ENCODE data around the gene DCK.
A peak's percentile ranks its signal among the peaks of the same experiment; 100 is the strongest.
"Not testable (repeated sequence)": the region's sequence is repeated elsewhere in the genome, so short reads cannot be mapped to it uniquely, and the experiment has no call there.

The DCK gene

GRCh38 chr4:71026086-71026485, 32.6 kb downstream of the DCK start:
- TF ChIP-seq, protein P1, sequence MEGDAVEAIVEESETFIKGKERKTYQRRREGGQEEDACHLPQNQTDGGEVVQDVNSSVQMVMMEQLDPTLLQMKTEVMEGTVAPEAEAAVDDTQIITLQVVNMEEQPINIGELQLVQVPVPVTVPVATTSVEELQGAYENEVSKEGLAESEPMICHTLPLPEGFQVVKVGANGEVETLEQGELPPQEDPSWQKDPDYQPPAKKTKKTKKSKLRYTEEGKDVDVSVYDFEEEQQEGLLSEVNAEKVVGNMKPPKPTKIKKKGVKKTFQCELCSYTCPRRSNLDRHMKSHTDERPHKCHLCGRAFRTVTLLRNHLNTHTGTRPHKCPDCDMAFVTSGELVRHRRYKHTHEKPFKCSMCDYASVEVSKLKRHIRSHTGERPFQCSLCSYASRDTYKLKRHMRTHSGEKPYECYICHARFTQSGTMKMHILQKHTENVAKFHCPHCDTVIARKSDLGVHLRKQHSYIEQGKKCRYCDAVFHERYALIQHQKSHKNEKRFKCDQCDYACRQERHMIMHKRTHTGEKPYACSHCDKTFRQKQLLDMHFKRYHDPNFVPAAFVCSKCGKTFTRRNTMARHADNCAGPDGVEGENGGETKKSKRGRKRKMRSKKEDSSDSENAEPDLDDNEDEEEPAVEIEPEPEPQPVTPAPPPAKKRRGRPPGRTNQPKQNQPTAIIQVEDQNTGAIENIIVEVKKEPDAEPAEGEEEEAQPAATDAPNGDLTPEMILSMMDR (IDR thresholded peaks at IDR 0.05; ENCODE audit: low read depth, low read length, missing control alignments): no peak
- in situ Hi-C loops (cut with HindIII; ENCODE audit: low sequenced_read_pairs): no loop called here
- DNase-seq (ENCODE audit: low read depth): peak; percentile 68

GRCh38 chr4:71027611-71028010, 34.2 kb downstream of the DCK start:
- H3K4me3 ChIP-seq (ENCODE audit: low read depth, low read length): no peak overlapping the region
- no peak for DNase-seq (ENCODE audit: low read depth)
- in situ Hi-C loops (cut with HindIII; ENCODE audit: low sequenced_read_pairs): no loop called here
- TF ChIP-seq, protein P1 (IDR thresholded peaks at IDR 0.05; ENCODE audit: low read depth, low read length, missing control alignments): no peak

More at GRCh38 chr4:71026086-71026485, 32.6 kb downstream of the DCK start:
- no peak overlapping the region for H3K4me3 ChIP-seq (ENCODE audit: low read depth, low read length)

DNA sequence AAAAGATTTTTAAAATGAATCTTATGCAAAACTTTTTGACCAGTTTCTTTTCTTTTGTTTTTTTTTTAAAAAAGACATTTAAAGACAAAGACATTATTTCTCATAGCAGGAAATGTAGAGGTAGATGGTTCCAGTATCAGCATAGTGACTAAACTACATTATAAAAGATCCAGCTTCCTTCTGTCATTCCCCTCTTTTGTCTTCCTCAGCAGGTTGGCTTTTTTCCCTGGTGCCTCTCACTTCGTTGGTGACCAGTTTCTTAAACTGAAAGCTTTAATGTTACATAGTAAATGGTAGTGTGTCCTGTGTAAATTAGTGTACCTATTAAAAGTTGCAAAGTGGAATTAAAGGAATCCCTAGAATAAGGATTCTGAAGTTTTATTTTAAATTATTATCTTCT, 36.1 kb downstream of the DCK start:
- no peak for DNase-seq (ENCODE audit: low read depth)
- TF ChIP-seq, protein P1 (IDR thresholded peaks at IDR 0.05; ENCODE audit: low read depth, low read length, missing control alignments): no peak
- in situ Hi-C loops (cut with HindIII; ENCODE audit: low sequenced_read_pairs): no loop called here
- H3K4me3 ChIP-seq (ENCODE audit: low read depth, low read length): no peak overlapping the region

DNA sequence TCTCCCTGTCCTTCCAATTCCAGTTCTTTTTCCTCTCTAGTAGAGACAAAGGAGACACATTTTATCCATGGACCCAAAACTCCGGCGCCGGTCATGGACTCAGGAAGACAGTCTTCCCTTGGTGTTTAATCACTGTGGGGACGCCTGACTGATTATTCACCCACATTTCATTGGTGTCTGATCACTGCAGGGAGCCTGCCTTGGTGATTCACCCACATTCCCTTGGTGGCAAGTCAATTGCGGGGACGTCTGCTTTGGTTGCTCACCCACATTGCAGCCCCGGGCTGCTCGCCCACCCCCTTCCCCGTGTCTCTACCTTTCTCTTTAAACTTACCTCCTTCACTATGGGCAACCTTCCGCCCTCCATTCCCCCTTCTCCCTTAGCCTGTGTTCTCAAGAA, 38.7 kb downstream of the DCK start:
- H3K4me3 ChIP-seq (ENCODE audit: low read depth, low read length); DNase-seq (ENCODE audit: low read depth); in situ Hi-C loops (cut with HindIII; ENCODE audit: low sequenced_read_pairs): not testable (repeated sequence)

- in situ Hi-C loops (cut with HindIII; ENCODE audit: low sequenced_read_pairs): no loop called here
- H3K4me3 ChIP-seq (ENCODE audit: low read depth, low read length): no peak overlapping the region
- TF ChIP-seq, protein P1 (IDR thresholded peaks at IDR 0.05; ENCODE audit: low read depth, low read length, missing control alignments): no peak
- no peak for DNase-seq (ENCODE audit: low read depth)
Observed at GRCh38 chr4:71045256-71045655, 51.8 kb downstream of the DCK start.

GRCh38 chr4:71049395-71049794, 55.9 kb downstream of the DCK start:
- no peak overlapping the region for H3K4me3 ChIP-seq (ENCODE audit: low read depth, low read length)
- in situ Hi-C loops (cut with HindIII; ENCODE audit: low sequenced_read_pairs): no loop called here
- TF ChIP-seq, protein P1 (IDR thresholded peaks at IDR 0.05; ENCODE audit: low read depth, low read length, missing control alignments): no peak
- DNase-seq (ENCODE audit: low read depth): no peak

DNA sequence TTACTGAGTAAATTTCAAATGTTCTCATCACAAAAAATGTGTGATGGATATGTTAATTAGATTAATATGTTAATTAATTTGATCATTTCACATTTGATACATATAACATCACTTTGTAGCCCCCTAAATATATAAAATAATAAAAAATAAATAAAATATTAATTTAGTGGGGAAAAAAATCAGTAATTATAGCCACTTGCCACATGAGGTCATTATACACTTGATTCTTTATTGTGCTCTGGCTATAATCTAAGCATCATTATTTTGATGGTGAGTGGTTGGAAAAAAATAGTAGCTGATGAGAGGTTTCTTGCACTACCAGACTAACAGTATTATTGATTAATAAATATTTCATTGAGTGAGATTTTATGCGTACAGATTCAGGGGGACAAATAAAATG, 57.4 kb downstream of the DCK start:
- in situ Hi-C loops (cut with HindIII; ENCODE audit: low sequenced_read_pairs): no loop called here
- DNase-seq (ENCODE audit: low read depth): no peak
- TF ChIP-seq, protein P1 (IDR thresholded peaks at IDR 0.05; ENCODE audit: low read depth, low read length, missing control alignments): no peak
- H3K4me3 ChIP-seq (ENCODE audit: low read depth, low read length): no peak overlapping the region
